ENCODE measurements around the gene IL4R.
"Not testable (repeated sequence)": the region's sequence is repeated elsewhere in the genome, so short reads cannot be mapped to it uniquely, and the experiment has no call there.

Gene IL4R

DNA sequence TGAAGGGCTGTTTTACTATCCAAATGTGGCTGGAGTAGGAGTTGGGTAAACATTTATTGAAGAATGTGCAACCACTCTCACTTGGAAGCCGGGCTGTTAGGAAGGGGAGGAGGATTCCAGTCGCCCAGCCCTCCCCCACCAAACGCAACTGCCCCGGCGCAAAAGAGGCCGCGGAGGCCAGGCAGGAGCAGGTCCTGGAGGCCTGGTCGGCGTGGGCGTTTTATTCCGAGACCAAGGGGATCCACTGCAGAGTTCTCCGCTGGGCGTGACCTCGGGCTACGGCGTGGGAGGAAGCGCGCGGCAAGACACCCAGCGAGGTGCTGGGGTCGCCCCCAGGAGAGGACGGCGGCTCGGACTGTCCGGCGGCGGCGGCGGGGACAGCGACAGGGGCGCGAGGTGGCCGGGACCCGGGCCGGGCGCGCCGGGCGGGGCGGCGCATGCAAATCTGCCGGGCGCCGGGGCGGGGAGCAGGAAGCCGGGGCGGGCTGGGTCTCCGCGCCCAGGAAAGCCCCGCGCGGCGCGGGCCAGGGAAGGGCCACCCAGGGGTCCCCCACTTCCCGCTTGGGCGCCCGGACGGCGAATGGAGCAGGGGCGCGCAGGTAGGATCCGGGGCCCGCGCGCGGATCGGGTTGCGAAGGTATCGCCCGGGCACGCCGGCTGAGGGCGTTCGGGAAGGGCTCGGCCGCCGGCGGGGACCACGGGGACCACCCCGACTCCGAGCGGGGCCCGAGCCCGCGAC lies at the start of gene IL4R:
Gene IL4R (plus strand): TSS at position 553 of the 739 bp plus-strand sequence. CDS start 26,230 bp downstream, outside the sequence.
- no peak for FAIRE-seq

DNA sequence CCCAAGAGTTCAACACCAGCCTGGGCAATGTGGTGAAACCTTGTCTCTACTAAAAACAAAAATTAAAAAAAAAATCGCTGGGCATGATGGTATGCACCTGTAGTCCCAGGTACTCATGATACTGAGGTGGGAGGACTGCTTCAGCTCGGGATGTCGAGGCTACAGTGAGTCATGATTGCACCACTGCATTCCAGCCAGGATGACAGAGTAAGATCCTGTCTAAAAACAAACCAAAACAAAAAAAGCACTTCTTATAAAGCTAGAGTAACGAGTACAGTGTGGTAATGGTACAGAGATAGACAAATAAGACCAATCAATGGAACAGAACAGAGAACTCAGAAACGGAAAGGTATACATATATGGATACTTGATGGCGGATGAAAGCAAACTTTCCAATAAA lies 49.6 kb upstream of the IL4R start:
- FAIRE-seq: no peak

DNA sequence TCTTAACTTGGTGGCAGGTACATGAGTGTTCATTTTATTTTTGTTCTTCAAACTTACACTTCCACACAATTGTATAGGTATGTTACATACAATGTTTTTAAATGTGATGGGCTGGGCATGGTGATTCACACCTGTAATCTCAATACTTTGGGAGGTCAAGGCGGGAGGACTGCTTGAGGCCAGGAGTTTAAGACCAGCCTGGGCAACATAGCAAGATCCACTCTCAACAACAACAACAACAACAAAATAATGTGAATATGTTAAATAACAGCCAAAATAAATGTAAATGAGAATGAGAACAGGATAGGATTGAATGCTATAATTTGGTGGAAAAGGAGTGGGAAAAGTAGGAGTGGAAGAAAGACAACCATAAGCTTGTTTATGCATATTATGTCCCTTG lies 47.8 kb upstream of the IL4R start:
- FAIRE-seq: no peak

DNA sequence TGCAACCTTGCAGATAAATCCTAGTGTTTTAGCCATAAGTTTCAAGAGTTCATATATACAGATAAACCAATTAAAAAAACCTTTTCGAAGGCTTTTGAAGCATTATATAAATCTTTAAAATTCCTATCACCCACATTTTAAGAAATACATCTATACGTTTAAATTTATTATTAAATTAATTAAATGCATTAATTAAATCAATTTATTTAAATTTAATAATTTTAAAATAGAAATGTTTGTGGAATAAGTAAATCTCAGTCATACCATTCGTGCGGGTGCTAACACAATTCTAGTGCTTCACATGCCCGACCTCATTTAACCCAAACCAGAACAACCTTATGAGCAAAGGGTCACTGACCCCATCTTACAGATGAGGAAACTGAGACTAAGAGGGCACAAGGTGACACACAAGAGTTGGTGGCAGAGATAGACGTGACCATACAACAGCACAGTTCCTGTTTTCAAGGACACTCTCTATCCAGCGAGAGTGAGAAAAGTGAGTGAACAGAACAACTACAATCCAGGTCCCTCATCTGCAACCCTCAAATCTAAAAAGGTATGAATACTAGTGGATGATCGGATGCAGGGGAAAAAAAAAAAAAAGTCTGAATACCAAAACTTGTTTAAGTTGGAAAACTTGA lies 46.6 kb upstream of the IL4R start:
- no peak for FAIRE-seq

DNA sequence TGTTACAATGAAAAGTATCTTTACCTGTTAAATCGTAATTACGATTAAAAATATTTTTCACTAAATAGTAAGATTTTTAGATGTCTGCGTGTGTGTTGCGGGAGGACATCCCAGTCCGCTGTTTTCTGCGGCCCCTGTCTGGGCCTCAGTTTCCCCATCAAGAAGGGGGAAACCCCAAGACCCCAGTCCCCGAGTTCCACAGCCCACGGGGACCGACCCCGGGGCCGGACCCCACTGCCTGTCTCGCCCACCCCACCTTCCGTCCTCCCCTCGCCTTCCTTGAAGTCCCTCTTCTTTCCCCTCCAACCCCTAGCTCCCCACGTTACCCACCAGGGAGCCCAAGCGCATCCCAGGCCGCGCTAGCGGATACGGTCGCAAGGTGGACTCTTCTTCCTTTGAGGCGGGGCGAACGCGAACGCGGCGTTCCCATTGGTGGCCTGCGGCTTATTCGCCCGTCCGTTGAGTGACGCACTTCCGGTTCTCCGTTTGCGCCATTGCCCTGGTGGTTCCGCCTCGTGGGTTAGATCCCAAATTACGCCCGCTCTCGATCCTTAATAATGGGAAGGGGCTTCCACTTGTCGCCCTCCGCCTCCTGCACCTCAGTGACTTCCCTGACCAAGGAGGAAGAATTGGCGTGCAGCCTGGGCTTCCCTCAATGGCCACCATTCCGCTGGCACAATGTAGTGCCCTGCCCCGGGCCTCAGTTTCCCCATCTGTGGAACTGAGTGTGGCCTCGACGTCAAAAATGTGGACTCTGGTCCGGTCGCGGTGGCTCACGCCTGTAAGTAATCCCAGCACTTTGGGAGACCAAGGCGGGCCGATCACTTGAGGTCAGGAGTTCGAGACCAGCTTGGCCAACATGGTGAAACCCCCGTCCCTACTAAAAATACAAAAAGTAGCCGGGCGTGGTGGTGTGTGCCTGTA lies 45.1 kb upstream of the IL4R start, which contains the start of gene NSMCE1:
Gene NSMCE1 (minus strand): TSS at position 397 of the 924 bp plus-strand sequence. CDS start 11,202 bp downstream, outside the sequence.
- FAIRE-seq: no peak

DNA sequence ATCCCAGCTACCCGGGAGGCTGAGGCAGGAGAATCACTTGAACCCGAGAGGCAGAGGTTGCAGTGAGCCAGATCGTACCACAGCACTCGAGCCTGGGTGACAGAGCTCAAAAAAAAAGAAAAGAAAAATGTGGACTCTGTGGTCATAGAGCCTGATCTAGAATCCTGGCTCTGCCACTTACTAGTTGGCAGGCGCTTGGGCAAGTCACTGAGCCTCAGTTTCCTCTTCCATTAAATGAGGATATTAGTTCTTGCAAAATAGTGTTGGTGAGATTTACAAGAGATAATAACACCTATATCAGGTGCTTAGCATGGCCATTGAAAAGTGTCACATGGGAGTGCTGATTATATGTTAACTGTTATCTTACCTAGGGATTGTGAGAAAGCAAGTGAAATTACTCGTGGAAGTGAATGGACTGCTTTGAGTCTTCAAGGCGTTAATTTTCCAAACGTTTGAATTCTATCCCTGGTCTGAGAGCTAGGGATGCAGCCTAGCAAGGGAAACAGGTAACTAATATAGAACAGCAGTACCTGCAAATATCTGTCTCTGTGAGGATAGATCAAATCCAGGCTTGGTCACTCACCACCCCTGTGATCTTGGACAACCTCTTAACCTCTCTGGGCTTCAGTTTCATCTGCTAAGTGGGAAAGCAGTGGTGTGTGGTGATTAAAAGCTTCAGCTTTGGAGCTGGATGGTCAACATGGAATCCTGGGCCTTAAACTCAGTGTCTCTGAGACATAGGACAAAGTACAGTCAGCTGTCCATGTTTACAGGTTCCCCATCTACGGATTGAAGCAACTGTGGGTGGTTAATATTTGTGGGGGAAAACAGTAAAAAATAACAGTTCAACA lies 44.2 kb upstream of the IL4R start:
- FAIRE-seq: no peak

DNA sequence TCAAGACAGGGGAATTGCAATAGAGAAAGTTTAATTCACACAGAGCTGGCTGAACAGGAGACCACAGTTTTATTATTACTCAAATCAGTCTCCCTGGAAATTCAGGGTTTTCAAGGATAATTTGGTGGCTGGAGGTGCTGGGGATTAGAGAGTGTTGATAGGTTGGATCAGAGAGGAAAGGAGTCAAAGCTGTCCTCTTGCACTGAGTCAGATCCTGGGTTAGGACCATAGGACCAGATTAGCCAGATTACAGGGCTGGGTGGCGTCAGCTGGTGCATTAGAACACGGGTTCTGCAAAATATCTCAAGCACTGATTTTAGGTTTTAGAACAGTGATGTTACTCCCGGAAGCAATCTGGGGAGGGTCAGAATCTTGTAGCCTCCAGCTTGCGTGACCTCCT lies 43.4 kb upstream of the IL4R start:
- no peak for FAIRE-seq

DNA sequence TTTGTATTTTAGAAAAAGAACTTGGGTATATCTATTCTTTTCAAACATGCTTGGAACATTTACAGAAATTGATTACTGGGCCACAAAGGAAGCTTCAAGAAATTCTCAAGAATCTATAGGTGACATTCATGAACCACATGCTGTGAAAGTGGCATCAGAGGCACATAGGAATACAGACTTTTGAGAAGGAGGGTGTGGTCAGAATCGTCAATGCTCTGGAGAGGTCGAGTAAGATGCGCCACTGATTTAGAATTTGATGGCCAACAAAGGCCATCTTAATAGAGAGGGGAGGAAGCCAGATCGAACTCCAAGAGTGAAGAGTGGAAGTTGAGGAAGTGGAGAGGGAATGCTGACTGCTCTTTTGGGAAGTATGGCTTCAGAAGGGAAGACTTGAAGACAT lies 41.7 kb upstream of the IL4R start:
- FAIRE-seq: no peak

DNA sequence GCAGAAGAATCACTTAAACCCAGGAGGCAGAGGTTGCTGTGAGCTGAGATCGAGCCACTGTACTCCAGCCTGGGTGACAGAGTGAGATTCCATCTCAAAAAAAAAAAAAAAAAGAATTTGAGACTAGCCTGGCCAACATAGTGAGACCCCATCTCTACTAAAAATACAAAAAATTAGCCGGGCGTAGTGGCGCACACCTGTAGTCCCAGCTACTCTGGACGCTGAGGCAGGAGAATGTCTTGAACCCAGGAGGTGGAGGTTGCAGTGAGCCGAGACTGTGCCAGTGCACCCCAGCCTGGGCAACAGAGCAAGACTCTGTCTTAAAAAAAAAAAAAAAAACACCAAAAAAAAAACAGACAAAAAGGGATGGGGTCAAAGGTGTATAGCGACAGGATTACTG lies 41.1 kb upstream of the IL4R start:
- FAIRE-seq: not testable (repeated sequence)

DNA sequence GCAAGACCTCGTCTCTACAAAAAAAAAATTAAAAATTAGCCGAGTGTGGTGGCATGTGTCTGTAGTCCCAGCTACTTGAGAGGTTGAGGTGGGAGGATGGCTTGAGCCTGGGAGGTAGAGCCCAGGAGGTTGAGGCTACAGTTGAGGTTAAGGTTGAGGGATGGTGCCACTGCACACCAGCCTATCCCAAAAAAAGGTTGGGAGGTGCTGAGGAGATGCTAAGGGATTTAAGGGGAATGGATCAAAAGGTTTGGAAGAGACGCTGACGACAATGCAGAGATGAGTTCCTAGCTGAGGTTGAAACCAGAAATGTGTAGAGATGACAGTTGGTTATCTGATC lies 40.5 kb upstream of the IL4R start:
- FAIRE-seq: no peak

DNA sequence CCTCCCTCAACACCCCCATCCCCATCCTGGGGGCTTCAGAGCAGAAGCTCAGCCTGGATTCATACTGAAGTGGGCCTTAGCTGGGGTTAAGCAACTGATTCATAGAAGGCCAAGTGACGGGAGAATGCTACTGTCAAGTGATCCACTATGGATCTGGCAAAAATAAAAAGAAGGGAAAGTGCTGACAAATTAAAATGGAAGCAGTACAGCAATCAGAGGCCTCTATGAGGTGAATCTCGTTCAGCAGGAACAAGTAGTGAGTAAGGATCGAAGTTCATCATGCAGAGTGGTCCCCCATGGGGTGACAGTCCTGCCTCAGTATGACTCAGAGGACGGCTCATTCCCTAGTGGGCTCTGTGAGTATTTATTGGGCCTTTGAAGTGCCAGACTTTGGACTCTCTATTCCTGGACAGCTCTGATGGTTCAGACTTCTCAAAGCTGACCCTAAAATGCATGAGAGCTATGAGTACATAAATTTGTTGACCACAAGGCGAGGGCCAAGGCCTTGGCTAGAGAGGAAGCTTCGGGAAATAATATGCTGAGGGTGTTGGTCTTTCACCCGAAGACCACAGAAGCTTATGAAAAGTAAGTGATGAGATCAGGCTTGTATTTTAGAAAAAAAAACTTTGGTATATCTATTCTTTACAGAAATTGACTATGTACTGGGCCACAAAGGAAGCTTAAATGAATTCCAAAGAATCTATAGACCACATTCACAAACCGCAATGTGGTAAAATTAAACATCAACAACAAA lies 39.9 kb upstream of the IL4R start:
- no peak for FAIRE-seq

DNA sequence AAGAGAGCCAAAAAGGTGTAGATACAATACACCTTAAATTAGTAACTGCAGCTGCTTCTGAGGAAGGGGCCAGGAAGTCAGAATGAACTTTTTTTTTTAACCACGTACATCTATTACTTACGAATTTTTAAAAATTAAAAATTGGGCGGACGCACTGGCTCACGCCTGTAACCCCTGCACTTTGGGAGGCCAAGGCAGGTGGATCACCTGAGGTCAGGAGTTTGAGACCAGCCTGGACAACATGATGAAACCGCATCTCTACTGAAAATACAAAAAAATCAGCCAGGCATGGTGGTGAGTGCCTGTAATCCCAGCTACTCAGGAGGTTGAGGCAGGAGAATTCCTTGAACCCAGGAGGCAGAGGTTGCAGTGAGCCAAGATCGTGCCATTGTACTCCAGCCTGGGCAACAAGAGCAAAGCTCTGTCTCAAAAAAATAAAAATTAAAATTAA lies 39.3 kb upstream of the IL4R start:
- not testable (repeated sequence) for FAIRE-seq

DNA sequence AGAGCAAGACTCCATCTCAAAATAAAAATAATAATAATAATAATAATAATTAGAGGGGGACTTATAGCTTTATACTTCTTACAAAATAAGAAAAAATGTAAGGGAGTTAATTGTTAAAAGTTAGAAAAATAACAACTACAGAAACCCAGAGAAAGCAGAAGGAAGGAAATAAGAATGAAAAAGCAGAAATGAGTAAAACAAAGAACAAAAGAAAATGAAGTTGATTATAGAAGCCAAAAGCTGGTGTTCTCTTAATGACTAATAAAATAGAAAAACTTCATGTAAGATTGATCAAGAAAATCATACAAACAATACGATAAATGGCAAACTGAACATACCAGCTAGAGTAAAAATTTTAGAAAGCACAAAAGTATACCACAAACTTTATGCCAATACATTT lies 38.4 kb upstream of the IL4R start:
- FAIRE-seq: no peak

DNA sequence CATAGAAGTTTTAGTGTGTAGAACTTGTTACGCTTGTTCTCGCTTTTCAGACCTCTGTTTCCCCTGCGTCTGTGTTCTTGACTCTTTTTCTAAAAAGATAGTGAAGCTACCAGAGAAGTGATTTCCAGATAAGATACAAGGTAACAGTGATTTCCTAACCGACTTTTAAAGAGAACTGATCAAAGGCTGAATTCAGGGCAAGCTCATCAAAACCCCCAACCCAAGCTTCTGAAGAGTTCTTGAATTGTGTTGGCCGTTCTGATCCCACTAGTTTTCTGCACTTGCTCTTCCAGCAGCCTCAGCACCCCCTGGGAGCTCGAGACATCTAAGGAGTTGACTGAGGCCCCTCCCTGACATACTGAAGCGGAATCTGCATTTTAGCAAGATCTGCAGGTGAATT lies 32.5 kb upstream of the IL4R start:
- no peak for FAIRE-seq

DNA sequence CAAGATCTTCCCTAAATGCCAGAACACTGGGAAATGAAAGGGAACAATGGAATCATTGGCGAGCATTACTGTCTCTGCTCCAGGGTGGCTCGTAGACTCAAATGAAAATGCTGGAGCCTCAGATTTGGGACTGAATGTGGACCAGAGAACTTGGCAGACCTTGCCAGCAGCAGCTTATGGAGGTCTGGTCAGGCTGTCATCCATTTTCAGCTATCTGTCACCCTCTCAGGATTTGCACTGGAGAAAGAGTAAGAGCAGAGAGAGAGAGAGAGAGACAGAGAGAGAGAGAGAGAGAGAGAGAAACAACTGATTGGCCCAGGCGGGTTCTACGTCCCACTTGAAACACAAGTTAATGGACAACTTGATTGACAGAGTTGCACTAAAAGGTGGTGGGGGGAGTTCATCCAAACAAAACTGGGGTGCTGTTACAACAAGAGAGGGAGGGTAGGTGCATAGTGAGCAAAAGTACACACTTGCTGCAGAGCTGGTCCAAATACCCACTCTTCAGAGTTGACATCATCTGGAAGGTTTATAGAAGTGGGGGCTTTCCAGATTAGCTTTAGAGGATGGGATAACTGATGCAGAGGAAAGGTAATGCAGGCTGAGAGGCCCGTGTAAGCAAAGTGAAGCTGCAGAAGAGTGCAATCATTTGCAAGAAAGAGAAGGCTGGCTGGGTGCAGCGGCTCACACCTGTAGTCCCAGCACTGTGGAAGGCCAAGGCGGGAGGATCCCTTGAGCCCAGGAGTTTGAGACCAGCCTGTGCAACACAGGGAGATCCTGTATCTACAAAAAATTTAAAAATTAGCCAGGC lies 28.7 kb upstream of the IL4R start:
- no peak for FAIRE-seq

DNA sequence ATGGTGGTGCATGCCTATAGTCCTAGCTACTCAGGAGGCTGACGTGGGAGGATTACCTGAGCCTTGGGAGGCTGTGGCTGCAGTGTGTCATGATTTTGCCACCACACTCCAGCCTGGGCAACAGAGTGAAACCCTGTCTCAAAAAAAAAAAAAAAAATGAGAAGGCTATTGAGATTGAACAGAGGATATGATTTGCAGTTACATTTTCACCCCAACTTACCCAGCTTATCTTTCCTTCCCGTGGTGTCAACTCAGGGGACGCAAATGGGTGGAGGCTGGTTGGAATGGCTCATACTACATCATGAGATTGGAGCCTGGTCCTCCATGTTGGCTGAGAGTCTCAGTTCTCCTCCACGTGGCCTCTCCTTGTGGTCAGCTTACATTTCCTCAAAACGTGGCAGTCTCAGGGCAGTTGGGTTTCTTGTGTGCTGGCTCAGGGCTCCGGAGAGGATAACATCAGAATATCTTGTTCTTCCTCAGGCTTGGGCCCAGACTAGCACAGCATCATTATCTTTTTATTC lies 28.0 kb upstream of the IL4R start:
- FAIRE-seq: no peak

DNA sequence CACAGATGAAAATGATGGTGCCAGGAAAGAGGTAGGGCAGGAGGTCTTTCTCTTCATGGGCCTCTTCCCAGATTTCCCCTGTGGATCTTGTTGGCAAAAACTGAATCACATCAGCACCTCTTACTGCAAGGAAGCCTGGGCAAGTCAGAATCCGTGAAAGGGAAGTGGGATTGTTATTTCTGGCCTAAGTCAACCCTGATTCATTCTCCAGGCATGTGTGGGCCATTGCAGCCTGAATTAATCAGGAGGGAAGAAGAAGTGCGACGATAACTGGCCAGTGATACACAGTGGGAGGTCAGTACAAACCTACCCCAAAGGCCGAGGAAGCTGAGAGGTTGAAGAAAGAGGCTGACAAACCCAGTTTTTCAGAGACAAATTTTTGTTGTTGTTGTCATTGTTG lies 27.3 kb upstream of the IL4R start:
- FAIRE-seq: no peak

DNA sequence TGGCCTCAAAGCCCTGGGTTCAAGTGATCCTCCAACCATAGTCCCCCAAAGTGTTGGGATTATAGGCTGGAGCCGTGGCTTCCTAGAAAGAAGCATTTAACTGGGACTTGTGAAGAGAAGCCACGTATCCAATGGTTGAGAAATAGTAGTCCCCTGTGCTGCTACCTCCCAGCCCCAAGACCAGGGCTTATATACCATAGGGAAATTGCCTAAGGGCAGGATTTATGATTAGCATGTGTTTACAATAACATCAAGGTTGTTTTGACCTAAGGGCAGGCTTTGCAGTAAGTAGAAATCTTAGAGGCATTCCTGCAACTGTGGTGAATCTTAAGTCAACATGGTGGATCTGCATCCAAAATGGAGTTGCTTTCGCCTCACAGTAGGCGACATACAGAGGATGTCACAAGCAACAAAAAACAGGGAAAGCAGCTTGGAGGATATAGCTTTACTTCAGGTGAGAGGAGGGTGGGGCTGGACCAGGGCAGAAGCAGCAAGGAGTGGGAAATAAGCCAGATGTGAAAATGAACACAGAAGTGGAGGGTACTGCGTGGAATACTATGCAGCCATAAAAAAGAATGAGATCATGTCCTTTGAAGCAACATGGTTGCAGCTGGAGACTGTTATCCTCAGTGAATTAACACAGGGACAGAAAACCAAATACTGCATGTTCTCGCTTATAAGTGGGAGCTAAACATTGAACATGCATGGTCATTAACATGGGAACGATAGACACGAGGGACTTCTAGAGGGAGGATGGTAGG lies 26.5 kb upstream of the IL4R start:
- no peak for FAIRE-seq

DNA sequence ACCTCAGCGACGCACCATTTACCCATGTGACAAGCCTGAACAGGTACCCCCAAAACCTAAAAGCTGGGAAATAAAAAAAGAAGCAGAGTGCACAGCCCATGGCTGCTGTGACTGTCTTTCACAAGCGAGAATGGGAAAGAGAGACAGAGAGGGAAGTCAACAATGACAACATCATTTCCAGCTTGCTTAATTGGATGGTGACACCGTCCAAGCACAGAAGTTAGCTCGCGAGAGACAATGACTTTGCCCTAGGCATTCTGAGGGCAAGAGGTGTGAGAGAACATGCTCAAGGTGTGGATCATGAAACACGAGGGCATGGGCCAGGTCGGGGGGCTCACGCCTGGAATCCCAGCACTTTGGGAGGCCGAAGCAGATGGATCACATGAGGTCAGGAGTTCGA lies 25.9 kb upstream of the IL4R start:
- FAIRE-seq: no peak

DNA sequence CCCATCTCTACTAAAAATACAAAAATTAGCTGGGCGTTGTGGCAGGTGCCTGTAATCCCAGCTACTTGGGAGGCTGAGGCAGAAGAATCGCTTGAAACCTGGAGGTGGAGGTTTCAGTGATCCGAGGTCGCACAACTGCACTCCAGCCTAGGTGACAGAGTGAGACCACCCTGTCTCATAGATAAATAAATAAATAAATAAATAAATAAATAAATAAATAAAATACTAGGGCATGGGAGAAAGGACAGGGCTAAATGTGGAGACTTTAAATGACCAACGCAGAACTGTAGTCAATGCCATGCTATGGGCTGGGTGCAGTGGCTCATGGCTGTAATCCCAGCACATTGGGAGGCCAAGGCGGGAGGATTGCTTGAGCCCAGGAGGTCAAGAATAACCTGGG lies 25.5 kb upstream of the IL4R start:
- not testable (repeated sequence) for FAIRE-seq
